Measurements from ENCODE around the gene KIF12. TPM values are rescaled to one million over a fixed set of nuclear protein-coding genes. Genes with fewer than 3 reads are reported as not detected.

KIF12 gene
- polyA plus RNA-seq, 3 donors: not detected

- no peaks in the 10 kb centered on the region for H3K9me3 Mint-ChIP-seq
- Histone ChIP-seq H3K4me1 (ENCODE audit: control insufficient read depth in 1 of 2, insufficient read depth in 2 of 2, low read length in 2 of 2) (no peaks in the 10 kb centered on the region), H3K4me3 (replicated peaks in 1 of 3; ENCODE audit: low read depth in 2 of 3, low read length in 3 of 3) (no peak overlapping the region), H3K4me2 (replicated peaks; ENCODE audit: extremely low read depth, low read length, poor library complexity, severe bottlenecking) (no peak overlapping the region), H2AFZ (ENCODE audit: insufficient read depth, low read depth, low read length, poor library complexity, severe bottlenecking) (no peak overlapping the region), H3K9ac (ENCODE audit: insufficient read depth, low read length, poor library complexity, severe bottlenecking) (no peak overlapping the region), H4K20me1 (ENCODE audit: insufficient read depth, low read length) (no peaks in the 10 kb centered on the region), H3K9me3 (replicated peaks in 1 of 2; ENCODE audit: control insufficient read depth in 1 of 2, insufficient read depth in 1 of 2, low read length in 2 of 2) (no peaks in the 10 kb centered on the region), H3K27ac (ENCODE audit: low read depth in 1 of 2, low read length in 2 of 2) (no peak overlapping the region), H3K36me3 (replicated peaks in 1 of 2; ENCODE audit: control insufficient read depth in 1 of 2, insufficient read depth in 2 of 2, low read length in 2 of 2) (no peaks in the 10 kb centered on the region), H3K27me3 (ENCODE audit: control insufficient read depth in 2 of 2, insufficient read depth in 2 of 2, low read length in 2 of 2) (peaks cover 0 to 2% of the 10 kb centered on the region in 2 donors), H3K79me2 (ENCODE audit: insufficient read depth, low read length) (no peaks in the 10 kb centered on the region)
- H3K27ac Mint-ChIP-seq: no peak overlapping the region
- 96% methylated on average over 3 of the region's 5 CpGs for WGBS (ENCODE audit: insufficient coverage)
- intact Hi-C loops (cut with micrococcal nuclease): no loop called here
- peaks cover 2% of the 10 kb centered on the region for H3K4me1 Mint-ChIP-seq
- DNase-seq: no peak
- H3K4me3 Mint-ChIP-seq: no peak overlapping the region
- H3K27me3 Mint-ChIP-seq (ENCODE audit: low read depth in 3 of 3): peaks cover 3 to 10% (median 5%) of the 10 kb centered on the region in 3 donors
- TF ChIP-seq, protein P1, sequence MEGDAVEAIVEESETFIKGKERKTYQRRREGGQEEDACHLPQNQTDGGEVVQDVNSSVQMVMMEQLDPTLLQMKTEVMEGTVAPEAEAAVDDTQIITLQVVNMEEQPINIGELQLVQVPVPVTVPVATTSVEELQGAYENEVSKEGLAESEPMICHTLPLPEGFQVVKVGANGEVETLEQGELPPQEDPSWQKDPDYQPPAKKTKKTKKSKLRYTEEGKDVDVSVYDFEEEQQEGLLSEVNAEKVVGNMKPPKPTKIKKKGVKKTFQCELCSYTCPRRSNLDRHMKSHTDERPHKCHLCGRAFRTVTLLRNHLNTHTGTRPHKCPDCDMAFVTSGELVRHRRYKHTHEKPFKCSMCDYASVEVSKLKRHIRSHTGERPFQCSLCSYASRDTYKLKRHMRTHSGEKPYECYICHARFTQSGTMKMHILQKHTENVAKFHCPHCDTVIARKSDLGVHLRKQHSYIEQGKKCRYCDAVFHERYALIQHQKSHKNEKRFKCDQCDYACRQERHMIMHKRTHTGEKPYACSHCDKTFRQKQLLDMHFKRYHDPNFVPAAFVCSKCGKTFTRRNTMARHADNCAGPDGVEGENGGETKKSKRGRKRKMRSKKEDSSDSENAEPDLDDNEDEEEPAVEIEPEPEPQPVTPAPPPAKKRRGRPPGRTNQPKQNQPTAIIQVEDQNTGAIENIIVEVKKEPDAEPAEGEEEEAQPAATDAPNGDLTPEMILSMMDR (IDR thresholded peaks at IDR 0.05): no peak
- no peaks in the 10 kb centered on the region for H3K36me3 Mint-ChIP-seq
Measured at GRCh38 chr9:114080195-114080772, 18.8 kb downstream of the KIF12 start.

GRCh38 chr9:114078781-114079156, 20.3 kb downstream of the KIF12 start:
- Histone ChIP-seq H3K4me1 (ENCODE audit: control insufficient read depth in 1 of 2, insufficient read depth in 2 of 2, low read length in 2 of 2) (no peaks in the 10 kb centered on the region), H3K9me3 (replicated peaks in 1 of 2; ENCODE audit: control insufficient read depth in 1 of 2, insufficient read depth in 1 of 2, low read length in 2 of 2) (no peaks in the 10 kb centered on the region), H3K27ac (ENCODE audit: low read depth in 1 of 2, low read length in 2 of 2) (no peak overlapping the region), H2AFZ (ENCODE audit: insufficient read depth, low read depth, low read length, poor library complexity, severe bottlenecking) (no peak overlapping the region), H3K27me3 (ENCODE audit: control insufficient read depth in 2 of 2, insufficient read depth in 2 of 2, low read length in 2 of 2) (peaks cover 0 to 9% of the 10 kb centered on the region in 2 donors), H4K20me1 (ENCODE audit: insufficient read depth, low read length) (no peaks in the 10 kb centered on the region), H3K4me2 (replicated peaks; ENCODE audit: extremely low read depth, low read length, poor library complexity, severe bottlenecking) (no peak overlapping the region), H3K79me2 (ENCODE audit: insufficient read depth, low read length) (no peaks in the 10 kb centered on the region), H3K36me3 (replicated peaks in 1 of 2; ENCODE audit: control insufficient read depth in 1 of 2, insufficient read depth in 2 of 2, low read length in 2 of 2) (no peaks in the 10 kb centered on the region), H3K9ac (ENCODE audit: insufficient read depth, low read length, poor library complexity, severe bottlenecking) (no peak overlapping the region), H3K4me3 (replicated peaks in 1 of 3; ENCODE audit: low read depth in 2 of 3, low read length in 3 of 3) (no peak overlapping the region)
- Mint-ChIP-seq H3K4me3 (no peak overlapping the region), H3K27ac (no peak overlapping the region), H3K27me3 (ENCODE audit: low read depth in 3 of 3) (peaks cover 3 to 16% (median 5%) of the 10 kb centered on the region in 3 donors), H3K4me1 (peaks cover 2% of the 10 kb centered on the region), H3K36me3 (no peaks in the 10 kb centered on the region), H3K9me3 (no peaks in the 10 kb centered on the region)
- TF ChIP-seq, protein P1 (IDR thresholded peaks at IDR 0.05): no peak
- intact Hi-C loops (cut with micrococcal nuclease): no loop called here
- 100% methylated on average over 4 of the region's 7 CpGs for WGBS (ENCODE audit: insufficient coverage)
- DNase-seq: no peak
